ENCODE results near the gene UBE3C.

UBE3C gene

DNA sequence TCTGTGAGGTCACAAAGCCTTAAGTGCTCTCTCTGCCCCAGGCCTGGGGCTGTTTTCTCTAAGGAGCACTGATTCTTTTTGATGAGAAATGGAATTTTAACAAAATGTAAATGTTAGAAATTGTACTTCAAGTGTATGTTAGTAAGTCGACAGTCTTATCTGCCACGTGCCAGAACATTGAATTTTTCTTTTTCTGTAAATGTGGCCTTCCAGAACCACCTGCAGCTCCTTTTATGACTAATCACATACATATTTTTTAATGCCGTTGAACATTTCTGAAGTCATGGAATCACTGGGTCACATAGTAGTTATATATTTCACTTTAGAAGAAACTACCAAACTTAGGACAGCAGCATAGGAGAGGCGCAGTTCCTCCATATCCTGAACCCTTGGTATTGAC is 38.0 kb downstream of the UBE3C start:
- DNase-seq, result no peak

GRCh38 chr7:157177333-157177982 is 38.7 kb downstream of the UBE3C start:
- DNase-seq, result no peak

DNA sequence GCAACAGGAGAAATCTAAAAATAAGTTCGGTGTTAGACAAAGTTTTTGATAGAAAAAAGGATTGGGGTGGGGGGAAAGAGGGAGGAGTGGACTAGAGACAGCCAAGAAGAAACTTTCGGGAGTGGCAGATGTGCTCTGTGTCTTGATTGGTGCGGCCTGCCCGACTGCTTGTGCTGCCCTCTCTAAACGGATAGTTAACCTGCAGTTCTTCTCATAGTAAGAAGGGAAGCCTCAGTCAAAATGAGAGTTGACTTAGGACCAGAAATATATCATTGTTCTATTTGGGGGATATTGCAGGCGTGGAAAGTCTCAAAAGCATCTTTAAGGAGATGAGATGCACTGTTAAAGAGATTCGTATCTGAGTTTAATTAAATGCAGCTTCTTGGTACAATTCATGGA is 39.3 kb downstream of the UBE3C start:
- DNase-seq, result no peak

DNA sequence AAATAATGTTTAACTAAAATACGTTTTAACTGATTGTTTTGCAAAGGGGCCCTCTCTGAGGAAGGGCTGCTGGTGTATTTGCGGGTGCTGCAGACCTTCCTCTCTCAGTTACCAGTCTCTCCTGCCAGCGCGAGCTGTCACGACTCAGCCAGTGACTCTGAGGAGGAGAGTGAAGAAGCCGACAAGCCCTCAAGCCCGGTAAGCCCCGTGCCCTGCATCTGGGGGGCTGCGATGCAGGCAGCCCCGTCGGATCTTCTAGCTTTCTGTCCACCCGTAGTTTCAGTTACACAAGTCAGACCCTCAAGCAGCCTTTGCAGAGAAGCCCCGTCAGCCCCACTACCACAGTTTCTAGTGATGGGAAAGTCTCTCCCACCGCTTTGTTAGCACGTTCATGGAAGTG is 45.1 kb downstream of the UBE3C start:
- no peak for DNase-seq

- no peak for DNase-seq
These were observed 49.5 kb downstream of the UBE3C start for GRCh38 chr7:157188091-157188665.

DNA sequence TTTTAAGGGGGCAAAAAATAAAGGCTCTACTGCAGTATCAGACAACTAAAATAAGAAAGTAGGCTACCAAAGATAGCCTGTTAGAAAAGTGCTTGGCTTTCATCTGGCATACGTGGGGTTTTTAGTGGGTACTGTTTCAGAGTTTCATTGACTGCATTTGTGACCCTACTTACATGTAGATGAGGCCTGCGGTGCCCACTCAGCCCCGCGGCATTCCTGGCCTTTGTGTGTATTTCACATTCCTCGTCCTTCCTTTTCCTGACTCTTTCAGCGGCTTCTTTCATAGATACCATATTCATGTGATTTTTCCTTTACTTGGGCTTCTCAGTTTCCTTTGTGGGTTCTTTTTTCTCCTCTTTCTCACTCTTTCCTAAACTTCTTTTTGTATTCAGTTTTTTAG is 50.7 kb downstream of the UBE3C start:
- DNase-seq, result no peak

DNA sequence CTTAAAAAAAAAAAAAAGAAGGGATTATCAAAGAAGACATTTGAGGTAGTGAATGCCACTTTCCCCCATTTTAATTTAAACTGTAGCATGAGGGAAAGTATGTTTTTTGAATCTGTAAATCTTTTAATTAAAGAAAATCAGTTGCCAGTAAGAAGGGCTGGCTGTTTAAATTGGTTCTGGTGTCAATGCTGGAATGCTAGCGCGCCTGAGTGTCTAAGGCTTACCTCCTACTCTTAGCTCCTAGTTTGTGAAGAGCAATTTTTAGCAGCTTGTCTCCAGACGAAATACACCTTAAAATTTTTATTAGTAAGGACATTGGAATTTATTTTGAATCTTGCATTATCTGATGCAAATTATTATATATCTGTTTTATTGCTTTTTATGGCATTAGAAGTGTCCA is 54.1 kb downstream of the UBE3C start:
- DNase-seq, result no peak

GRCh38 chr7:157193274-157193673 is 54.5 kb downstream of the UBE3C start:
- no peak for DNase-seq

- no peak for DNase-seq
These were observed 56.2 kb downstream of the UBE3C start for GRCh38 chr7:157194948-157195347.

GRCh38 chr7:157195868-157196267 is 57.1 kb downstream of the UBE3C start:
- DNase-seq, result no peak

DNA sequence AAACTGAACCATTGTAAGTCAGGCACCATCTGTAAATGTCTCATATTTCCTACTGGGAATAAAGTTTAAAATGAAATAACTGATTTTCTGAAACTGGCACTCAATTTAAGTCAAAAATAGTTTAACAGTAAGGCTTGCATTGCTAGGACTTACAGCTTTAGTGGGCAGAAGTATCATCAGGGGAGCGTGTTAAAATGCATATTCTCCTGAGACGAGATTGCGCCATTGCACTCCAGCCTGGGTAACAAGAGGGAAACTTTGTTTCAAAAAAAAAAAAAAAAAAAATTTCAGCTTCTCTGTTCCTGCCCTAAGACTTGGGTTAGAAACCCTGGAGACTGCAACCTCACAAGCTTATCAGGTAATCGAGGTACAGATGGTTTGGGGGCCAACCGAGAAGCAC is 65.4 kb downstream of the UBE3C start:
- DNase-seq, result no peak

DNA sequence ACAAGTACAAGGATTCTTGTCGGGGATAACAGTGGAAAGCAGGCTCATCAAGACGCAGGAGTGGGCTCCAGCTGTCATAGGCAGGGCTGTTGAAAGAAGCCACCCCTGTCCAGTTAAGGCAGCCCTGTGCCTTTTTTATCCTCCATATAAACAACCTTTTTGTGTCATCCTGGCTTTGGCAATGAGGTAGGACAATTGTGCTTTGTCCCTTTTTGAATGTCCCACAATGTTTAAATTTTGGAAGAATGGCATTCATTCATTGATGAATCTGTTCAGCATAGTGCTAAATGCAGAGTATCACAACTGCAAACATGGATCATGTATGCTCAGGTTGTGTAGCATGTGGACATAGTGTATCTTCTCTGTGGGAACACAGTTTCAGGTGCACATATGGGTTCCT is 66.7 kb downstream of the UBE3C start:
- DNase-seq, result no peak

- DNase-seq, result no peak
These were observed 70.1 kb downstream of the UBE3C start for GRCh38 chr7:157208571-157209413.

DNA sequence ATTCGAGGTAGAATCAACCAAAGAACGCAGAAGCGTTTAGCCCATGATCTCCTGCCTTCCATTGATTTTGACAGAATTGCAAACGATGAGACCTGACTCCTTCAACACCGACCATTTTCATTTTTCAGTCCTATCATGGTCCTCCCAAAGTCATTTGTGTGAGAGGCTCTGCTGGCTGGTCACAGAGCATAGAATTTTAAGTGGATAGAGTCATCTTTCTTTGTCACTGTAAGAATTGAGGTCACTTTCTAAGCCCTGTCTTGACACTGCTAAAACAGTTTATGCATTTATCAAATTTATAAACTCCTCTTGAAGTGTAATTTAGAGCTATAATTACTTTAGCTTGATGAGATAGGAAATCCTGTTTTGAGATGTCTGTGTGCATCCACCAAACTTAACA is 72.0 kb downstream of the UBE3C start:
- no peak for DNase-seq

DNA sequence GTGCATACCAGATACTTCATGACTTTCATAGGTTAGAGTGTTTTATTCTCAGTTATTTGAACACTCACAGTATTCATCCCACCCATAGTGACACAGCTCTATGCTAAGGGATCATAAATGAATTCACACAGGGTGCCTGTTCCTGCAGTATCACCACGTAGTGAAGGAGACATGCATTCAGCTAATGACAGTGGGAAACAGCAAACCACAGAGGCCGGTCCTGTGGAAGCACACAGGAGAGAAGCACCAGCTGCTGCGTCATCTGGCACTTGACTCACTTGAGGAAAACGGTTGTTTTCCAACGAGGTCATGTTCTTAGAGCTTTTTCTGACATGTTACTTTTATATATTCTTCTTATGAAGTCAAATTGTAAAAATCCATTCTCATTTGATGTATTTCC is 73.0 kb downstream of the UBE3C start:
- DNase-seq, result peak in 10 of 58 donors; percentile 2 to 48 (median 15)

GRCh38 chr7:157219154-157219553 is 80.4 kb downstream of the UBE3C start:
- DNase-seq, result peak in 2 of 58 donors; percentile 7 to 22

GRCh38 chr7:157220916-157221569 is 82.3 kb downstream of the UBE3C start:
- no peak for DNase-seq

GRCh38 chr7:157222687-157223086 is 84.0 kb downstream of the UBE3C start:
- no peak for DNase-seq

- DNase-seq, result no peak
These were observed 85.9 kb downstream of the UBE3C start for GRCh38 chr7:157224627-157225026.

GRCh38 chr7:157228864-157229422 is 90.2 kb downstream of the UBE3C start:
- DNase-seq, result peak in 2 of 58 donors; percentile 6 to 19

DNA sequence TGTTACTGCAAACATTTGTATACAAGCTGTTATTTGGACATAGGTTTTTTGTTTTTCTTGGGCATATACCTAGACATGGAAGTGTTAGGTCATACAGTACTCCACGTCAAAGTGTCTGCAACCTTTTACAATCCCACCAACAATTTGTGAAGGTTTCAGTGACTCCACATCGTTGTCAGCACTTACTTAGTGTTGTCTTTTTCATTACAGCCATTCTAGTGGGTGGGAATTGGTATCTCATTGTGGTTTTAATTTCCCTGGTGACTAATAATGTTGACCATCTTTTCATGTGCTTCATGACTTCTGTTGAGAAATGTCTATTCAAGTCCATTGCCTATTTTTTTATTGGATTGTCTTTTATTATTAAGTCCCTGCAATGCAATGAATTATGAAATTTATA is 95.0 kb downstream of the UBE3C start:
- no peak for DNase-seq

DNA sequence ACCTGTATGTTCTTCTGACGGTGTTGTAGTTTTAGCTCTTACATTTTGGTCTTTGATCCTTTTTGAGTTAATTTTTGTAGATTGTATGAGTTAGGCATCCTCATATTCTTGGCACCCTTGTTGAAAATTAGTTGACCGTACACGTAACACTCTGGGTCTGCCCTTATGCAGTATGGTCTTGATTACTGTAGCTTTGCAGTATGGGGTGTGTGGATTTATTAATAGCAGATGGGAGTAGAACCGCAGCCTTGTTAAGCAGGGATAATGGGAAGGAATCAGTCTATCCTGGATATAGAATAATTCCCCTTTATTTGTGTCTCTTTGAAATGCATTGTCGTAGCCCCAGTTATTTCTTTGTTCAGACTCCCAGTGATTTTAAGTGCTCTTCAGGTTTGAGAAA is 95.5 kb downstream of the UBE3C start:
- no peak for DNase-seq
